Fibroblast of villous mesenchyme (primary cell): ENCODE data around the gene DPCD. TPM values are rescaled to one million over a fixed set of nuclear protein-coding genes. Genes with fewer than 3 reads are reported as not detected.

Source experiments
- DNase-seq: peaks from one replicate; pipeline ENCODE4 v3.0.0-alpha.2; 2010; ENCODE audit warnings: low read depth
- H3K4me3 ChIP-seq: 2 replicates; pipeline ENCODE4 v1.5.1; 2011; ENCODE audit warnings: low read depth, mild to moderate bottlenecking, low read length
- total RNA-seq: library from RNA; depleted of rRNA; stranded (reverse); fragments of >200 nt; gene quantifications from 2 replicates; pipeline ENCODE4 v1.2.3, GENCODE V29; 2012
- TF ChIP-seq, protein P1 (sequence below): IDR thresholded peaks from 2 replicates; pipeline ENCODE4 v1.5.1; 2012; ENCODE audit warnings: low read depth, mild to moderate bottlenecking, low read length; ENCODE audit not compliant: insufficient read depth

Gene DPCD
- 30.9 and 34.1 TPM in 2 replicates for total RNA-seq

DNA sequence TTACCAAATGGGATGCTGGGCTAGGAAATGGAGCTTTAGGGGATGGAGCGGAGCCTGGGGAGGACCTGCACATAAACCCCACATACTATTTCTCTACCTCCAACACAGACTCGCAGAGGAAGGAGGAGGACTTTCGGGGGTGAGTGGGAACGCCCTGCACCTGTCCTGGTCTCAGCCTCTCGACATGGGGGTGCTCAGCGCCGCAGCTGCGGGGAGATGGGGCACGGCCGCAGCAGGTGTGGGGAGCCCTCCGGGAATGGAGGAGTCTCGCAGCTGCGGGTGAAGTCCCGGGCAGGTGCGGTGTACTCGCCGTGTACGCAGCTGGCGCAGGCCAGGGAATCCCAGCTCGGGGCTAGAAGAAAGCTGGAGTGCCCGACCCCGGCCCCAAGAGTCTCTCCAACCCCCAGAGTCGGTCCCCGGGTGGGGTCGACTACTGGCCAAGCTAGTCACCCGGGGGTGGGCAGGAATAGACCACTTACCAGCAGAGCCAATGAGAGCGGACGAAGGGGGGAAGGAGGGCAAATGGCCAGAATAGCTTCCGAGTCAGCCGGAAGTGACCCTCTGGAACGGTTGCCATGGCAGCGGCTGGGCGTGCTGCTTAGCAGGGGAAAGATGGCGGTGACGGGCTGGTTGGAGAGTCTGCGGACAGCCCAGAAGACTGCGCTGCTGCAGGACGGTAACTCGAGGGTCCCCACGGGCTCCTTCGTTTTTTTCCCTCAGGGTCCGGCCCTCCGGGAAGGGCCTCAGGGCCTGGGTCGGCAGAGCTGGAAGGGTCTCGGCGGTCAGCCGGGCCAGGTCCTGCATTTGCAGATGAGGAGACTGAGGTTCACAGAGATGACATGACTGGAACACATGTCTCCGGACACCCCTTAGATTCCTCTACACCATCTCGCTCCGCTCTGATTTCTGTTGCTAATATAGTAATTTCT lies at the start of gene DPCD, which contains the start of gene POLL:
TSS of gene DPCD (plus strand) at position 597 of the 929 bp plus-strand sequence. CDS start at position 613, 16 bp downstream.
TSS of gene POLL (minus strand) at position 533 of the 929 bp plus-strand sequence. CDS start 897 bp downstream, outside the sequence.
- peak; percentile 93 for DNase-seq
- TF ChIP-seq, protein P1, sequence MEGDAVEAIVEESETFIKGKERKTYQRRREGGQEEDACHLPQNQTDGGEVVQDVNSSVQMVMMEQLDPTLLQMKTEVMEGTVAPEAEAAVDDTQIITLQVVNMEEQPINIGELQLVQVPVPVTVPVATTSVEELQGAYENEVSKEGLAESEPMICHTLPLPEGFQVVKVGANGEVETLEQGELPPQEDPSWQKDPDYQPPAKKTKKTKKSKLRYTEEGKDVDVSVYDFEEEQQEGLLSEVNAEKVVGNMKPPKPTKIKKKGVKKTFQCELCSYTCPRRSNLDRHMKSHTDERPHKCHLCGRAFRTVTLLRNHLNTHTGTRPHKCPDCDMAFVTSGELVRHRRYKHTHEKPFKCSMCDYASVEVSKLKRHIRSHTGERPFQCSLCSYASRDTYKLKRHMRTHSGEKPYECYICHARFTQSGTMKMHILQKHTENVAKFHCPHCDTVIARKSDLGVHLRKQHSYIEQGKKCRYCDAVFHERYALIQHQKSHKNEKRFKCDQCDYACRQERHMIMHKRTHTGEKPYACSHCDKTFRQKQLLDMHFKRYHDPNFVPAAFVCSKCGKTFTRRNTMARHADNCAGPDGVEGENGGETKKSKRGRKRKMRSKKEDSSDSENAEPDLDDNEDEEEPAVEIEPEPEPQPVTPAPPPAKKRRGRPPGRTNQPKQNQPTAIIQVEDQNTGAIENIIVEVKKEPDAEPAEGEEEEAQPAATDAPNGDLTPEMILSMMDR = no peak
- peak within 1 kb of the TSS; percentile 89 for H3K4me3 ChIP-seq

DNA sequence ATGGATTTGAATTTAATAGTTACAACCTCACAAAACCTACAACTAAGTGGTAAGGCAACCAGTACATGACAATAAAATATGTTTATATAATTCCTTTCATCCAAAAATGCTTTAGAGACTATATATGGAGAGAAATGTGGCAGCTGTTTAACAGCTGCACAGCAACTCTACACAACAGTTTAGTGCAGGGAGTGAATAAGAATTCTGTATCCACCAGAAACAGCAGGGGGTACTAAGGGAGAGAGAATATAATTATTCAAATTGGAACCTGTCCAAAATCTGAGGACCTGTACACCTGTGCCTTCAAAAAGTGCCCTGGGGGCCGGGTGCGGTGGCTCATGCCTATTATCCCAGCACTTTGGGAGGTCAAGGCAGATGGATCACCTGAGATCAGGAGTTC lies 49.7 kb upstream of the DPCD start:
- no peak overlapping the region for H3K4me3 ChIP-seq
- TF ChIP-seq, protein P1 = no peak
- no peak for DNase-seq

- DNase-seq = no peak
- H3K4me3 ChIP-seq = no peak overlapping the region
- TF ChIP-seq, protein P1 = no peak
These were observed 42.2 kb upstream of the DPCD start for GRCh38 chr10:101545898-101546297.

GRCh38 chr10:101550965-101551364 lies 37.2 kb upstream of the DPCD start:
- TF ChIP-seq, protein P1 = no peak

GRCh38 chr10:101552442-101552841 lies 35.7 kb upstream of the DPCD start:
- TF ChIP-seq, protein P1 = no peak
- H3K4me3 ChIP-seq = no peak overlapping the region
- no peak for DNase-seq

More at GRCh38 chr10:101550965-101551364, 37.2 kb upstream of the DPCD start:
- no peak overlapping the region for H3K4me3 ChIP-seq
- no peak for DNase-seq

DNA sequence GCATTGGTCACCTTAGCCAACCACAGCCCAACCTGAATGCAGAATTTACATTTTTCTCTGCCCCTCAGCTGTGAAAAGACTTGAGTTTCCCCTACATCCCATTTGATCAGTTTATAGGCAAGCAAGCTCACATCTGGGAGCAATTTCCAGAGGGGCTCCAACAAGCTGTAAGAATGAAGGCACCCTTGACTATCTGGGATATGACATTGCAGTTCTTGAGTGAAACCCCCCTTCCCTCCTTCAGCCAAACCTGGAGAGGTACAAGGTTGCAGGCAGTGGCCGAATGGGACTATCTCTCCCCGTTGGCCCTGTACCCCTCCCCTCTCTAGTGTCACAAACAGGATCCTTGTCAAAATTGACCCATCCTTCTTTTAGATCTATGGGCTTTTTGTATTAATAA lies 30.6 kb upstream of the DPCD start:
- no peak for DNase-seq
- TF ChIP-seq, protein P1 = no peak

More for the DNA sequence above, 30.6 kb upstream of the DPCD start:
- no peak overlapping the region for H3K4me3 ChIP-seq
